GM08714 (cell line): ENCODE data around the gene LPAR1.

Experiments
- H3K4me3 ChIP-seq: fragments of 200-500 bp; sonication (Bioruptor generic); 2 replicates; pipeline ENCODE4 v1.5.1; 2014; ENCODE audit warnings: mild to moderate bottlenecking, low read length, inconsistent platforms
- ZNF274 ChIP-seq: IDR thresholded peaks from 2 replicates; pipeline ENCODE4 v1.6.1; 2012; ENCODE audit warnings: mild to moderate bottlenecking, low read depth, low read length

The LPAR1 gene

GRCh38 chr9:110918316-110919049, 119.8 kb downstream of the LPAR1 start:
- TF ChIP-seq ZNF274 = no peak
- H3K4me3 ChIP-seq = no peak overlapping the region

GRCh38 chr9:110916403-110916802, 121.9 kb downstream of the LPAR1 start:
- H3K4me3 ChIP-seq = no peak overlapping the region
- no peak for TF ChIP-seq ZNF274

- TF ChIP-seq ZNF274 = no peak
Observed at GRCh38 chr9:110912419-110913291, 125.6 kb downstream of the LPAR1 start.

GRCh38 chr9:110911659-110912418, 126.4 kb downstream of the LPAR1 start:
- no peak overlapping the region for H3K4me3 ChIP-seq
- TF ChIP-seq ZNF274 = no peak

More at GRCh38 chr9:110912419-110913291, 125.6 kb downstream of the LPAR1 start:
- H3K4me3 ChIP-seq = no peak overlapping the region

- no peak for TF ChIP-seq ZNF274
- H3K4me3 ChIP-seq = no peak overlapping the region
Observed at GRCh38 chr9:110908894-110909293, 129.4 kb downstream of the LPAR1 start.

GRCh38 chr9:110900917-110901316, 137.4 kb downstream of the LPAR1 start:
- no peak overlapping the region for H3K4me3 ChIP-seq
- TF ChIP-seq ZNF274 = no peak

GRCh38 chr9:110900456-110900855, 137.8 kb downstream of the LPAR1 start:
- no peak for TF ChIP-seq ZNF274
- H3K4me3 ChIP-seq = no peak overlapping the region

GRCh38 chr9:110898866-110899265, 139.4 kb downstream of the LPAR1 start:
- no peak for TF ChIP-seq ZNF274
- no peak overlapping the region for H3K4me3 ChIP-seq

GRCh38 chr9:110898358-110898757, 139.9 kb downstream of the LPAR1 start:
- TF ChIP-seq ZNF274 = no peak
- H3K4me3 ChIP-seq = no peak overlapping the region

- H3K4me3 ChIP-seq = no peak overlapping the region
- no peak for TF ChIP-seq ZNF274
Observed at GRCh38 chr9:110897943-110898342, 140.3 kb downstream of the LPAR1 start.

GRCh38 chr9:110895147-110895905, 142.9 kb downstream of the LPAR1 start:
- TF ChIP-seq ZNF274 = no peak
- H3K4me3 ChIP-seq = no peak overlapping the region

GRCh38 chr9:110894731-110895130, 143.5 kb downstream of the LPAR1 start:
- no peak for TF ChIP-seq ZNF274
- no peak overlapping the region for H3K4me3 ChIP-seq

GRCh38 chr9:110892689-110893088, 145.6 kb downstream of the LPAR1 start:
- no peak overlapping the region for H3K4me3 ChIP-seq
- TF ChIP-seq ZNF274 = no peak

GRCh38 chr9:110891760-110892159, 146.5 kb downstream of the LPAR1 start:
- H3K4me3 ChIP-seq = no peak overlapping the region
- no peak for TF ChIP-seq ZNF274
